GM20431 (cell line): Measurements from ENCODE around the gene ARHGEF6.
"Not testable (repeated sequence)": the region's sequence is repeated elsewhere in the genome, so short reads cannot be mapped to it uniquely, and the experiment has no call there.

ENCODE experiments used
- in situ Hi-C: fragments of 300-500 bp; cut with MseI, MboI; formaldehyde crosslinking; loops from one replicate; pipeline ENCODE4 v1.15.0; 2020; ENCODE audit warnings: low sequenced_read_pairs; ENCODE audit not compliant: unreplicated experiment

Gene ARHGEF6

DNA sequence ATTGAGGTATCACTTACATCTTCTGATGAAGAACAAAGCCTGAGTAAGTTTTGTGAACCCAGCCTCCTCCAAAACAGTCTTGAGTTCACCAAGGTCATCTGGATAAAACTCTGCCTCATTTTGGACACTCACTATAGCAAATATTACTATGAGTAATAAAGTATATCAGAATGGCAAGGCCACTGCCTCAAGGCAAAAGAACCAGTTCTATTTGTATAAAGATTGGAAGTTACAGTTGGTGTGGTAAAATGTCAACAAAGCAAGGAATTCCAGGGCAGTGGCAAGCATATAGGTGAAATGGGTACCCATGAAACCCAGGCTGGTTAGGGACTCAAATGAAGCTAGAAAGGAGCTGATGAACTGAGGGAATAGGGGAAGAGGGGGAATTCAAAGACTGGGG is 2.4 kb upstream of the ARHGEF6 start:
- in situ Hi-C loops, result no loop called here

DNA sequence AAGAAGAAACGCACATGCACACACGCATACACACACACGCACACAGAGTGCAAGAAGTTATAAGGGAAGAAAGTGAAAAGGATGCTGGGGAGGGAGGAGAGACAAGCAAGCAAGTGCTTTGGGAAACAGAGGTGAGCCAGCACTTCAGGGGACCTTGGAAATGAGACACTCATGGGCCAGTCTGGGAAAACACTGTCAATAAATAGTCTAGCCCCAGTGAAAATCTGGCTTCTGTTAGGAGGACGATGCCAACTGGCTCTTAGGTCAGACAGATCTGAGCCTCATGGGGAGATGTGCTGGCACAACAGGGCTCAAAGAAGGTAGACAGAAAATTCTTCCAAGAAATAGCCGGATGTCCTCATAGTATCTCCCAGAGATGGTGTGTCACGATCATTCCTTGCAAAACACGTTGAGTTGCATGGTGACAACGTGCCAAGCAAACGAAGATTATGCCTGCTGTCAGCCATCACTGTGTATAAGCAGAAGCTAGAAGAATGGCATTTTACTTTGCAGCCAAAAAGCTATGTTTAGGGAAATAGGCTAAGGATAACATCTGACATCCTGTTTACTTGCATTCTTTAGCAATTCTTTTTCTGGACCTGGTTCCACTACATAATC is 557 bp upstream of the ARHGEF6 start:
- in situ Hi-C loops, result no loop called here

DNA sequence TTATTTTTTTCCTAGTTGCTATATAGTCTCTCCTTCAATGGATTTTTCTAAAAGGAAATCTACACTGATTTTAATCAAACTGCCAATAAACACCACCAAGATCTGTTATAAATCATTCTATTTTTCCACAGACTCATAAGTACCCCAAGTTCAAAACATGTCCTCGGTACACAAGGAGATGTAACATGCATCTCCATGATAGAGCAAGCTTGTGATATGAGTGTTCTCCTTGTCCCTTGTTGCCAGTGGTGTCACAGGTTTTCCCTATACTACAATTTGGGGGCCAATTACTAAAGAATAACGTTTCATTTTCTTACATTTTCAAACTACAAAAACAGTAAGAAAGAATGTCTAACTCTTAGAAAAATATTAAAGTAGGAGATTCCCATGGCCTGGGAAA is 491 bp downstream of the ARHGEF6 start:
- in situ Hi-C loops, result no loop called here

DNA sequence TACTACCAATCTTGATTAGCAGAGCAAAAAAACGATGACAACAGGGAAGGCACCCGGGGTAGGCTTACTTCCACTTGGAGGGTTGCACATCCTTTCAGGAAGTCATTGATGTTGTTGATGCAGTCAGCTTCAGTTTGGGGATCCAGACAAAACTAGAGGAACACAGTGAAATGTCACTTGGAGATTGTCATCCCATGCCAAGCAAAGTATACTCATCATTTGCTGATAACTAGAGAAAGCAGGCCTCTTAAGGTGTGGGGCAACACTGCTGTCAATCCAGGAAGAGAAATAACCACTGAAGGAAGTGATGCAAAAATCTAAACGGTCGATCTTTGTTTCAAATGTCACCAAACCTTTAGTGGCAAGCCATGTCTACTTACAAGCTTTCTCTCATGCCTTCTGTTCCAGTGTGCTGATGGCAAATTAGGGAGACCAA is 1.4 kb downstream of the ARHGEF6 start:
- in situ Hi-C loops, result no loop called here

DNA sequence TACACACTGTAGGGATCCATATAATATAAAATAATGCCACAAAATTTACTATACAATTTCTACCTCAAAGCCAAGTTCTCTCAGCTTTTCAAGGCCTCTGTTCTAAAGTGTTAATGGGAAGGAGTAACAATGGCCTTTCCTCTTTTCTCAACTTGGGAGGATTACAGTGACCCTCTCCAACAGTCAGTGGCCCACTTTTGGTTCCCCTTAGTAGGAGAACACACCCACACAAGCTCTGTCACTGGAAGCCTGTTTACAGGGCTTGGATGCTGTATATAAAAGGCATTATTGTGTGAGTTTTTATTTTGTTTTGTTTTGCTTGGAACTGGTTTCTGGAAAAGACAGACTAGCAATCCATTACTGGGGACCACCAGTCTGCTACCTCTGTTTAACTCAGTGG is 1.8 kb downstream of the ARHGEF6 start:
- in situ Hi-C loops, result no loop called here

DNA sequence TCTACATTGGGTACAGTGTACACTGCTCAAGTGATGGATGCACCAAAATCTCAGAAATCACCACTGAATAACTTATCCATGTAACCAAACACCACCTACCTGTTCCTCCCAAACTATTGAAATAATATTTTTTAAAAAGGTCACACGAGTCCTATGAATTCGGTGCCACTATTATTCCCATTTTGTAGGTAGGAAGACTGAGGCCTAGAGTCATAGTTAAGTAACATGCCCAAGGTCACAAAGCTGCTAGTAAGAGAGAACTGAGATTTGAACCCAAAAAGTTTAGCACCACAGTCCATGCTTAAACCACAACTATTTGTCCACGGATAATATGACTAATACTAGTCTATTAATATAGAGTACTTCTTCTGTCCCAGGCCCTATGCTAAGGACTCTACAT is 2.7 kb downstream of the ARHGEF6 start:
- in situ Hi-C loops, result no loop called here

DNA sequence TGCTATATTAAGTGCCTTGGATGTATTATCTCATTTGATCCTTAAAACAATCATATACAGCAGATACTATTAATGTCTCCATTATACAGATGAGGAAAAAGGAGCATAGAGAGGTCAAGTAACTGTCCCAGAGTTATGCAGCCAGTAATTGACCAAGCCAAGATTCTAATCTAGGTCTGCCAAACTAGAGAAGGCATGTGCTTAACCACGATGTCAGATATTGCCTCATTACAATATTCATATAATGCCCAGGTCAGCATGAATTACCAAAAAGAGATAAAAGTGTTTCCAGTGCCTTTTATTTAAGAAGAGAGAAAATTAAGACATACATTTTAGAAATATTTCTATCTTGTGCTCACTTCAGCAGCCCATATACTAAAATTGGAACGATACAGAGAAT is 7.1 kb downstream of the ARHGEF6 start:
- in situ Hi-C loops, result no loop called here

DNA sequence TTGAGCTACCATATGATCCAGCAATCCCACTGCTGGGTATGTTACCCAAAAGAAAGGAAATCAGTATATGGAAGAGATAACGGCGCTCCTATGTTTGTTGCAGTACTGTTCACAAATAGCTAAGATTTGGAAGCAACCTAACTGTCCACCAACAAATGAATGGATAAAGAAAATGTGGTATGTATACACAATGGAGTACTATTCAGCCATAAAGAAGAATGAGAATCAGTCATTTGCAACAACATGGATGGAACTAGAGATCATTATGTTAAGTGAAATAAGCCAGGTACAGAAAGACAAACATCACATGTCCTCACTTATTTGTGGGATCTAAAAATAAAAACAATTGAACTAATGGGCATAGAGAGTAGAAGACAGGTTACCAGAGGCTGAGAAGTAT is 8.9 kb downstream of the ARHGEF6 start:
- in situ Hi-C loops, result not testable (repeated sequence)

DNA sequence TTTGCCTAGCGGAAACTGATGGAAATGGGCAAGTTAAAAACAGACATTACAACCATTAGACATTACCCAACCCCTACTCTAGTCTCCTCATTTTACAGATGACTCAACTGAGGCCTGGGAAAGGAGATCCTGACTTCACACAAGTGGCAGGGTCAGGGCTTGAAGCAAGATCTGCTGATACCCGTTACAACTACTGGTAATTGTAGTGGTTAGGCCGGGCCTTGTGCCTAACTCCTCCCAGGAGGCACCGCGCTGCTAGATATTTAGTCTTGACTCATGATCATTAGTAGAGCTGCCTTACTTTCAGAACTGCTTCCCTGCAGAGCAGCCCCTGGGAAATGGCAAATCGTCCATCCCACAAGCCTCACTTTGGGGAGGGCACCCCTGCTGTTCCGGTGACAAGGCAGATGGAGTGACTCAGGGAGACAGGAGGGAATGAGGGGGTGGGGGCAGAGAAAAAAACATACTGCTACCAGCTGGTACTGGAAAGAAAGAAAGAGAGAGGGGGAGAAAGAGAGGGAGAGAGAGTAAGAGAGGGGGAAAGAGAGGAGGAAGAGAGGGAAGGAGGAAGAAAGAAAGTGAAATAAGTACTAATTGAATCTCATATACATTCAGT is 12.2 kb downstream of the ARHGEF6 start:
- in situ Hi-C loops, result no loop called here

DNA sequence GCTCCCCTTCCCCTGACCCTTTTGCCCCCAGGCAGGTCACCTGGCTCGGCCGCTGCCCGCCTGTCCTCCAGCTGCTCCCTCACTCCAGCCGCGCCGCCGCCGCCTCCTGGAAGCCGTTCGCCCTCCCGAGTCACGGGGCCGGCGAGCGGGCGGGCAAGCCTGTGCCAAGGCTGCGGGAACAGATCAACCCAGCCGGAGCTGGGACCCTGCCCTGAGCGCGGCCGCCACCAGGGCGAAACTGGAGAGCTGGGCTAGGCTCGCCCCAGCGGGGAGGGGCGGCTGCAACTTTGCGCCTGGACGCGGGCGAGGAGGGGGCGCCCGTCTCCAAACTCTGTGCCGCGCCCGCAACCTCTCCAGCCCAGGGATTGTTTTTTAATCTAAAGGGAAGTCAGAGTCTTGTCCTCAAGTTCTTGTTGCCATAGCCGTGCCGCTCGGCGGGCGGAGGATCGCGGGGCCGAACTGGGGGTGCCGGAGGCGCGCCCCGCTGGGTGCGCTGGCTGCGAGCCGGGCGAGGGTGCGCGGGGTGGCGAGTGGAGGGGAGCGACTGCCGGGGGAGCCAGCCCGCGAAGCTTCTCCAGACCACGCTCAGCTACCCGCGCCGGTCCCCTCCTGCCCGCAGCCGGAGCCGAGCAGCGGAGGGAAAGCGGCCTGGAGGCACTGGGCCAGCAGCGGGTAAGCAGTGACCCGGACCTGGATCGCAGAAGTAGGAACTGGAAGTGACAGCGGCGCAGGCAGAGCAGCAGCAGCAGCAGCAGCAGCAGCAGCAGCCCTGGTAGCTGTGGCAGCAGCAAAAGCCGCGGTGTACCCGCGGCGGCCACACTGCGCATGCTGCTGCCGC is 13.4 kb downstream of the ARHGEF6 start:
- in situ Hi-C loops, result no loop called here

DNA sequence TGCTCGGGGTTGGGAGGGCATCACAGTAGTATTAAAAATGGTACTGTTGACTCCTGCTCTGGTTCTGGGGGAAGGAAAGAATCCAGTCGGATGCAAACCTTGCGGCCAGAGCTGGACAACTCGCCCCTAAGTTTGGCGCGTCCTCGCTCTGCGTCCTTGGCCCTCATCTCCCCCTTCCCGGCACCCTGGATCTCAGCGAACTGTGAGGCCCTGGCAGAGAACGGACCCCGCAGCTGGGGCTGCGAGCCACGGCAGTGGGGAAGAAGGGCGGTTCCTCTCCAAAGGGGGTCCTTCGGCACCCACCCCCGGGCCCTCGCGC is 14.0 kb downstream of the ARHGEF6 start:
- in situ Hi-C loops, result no loop called here

DNA sequence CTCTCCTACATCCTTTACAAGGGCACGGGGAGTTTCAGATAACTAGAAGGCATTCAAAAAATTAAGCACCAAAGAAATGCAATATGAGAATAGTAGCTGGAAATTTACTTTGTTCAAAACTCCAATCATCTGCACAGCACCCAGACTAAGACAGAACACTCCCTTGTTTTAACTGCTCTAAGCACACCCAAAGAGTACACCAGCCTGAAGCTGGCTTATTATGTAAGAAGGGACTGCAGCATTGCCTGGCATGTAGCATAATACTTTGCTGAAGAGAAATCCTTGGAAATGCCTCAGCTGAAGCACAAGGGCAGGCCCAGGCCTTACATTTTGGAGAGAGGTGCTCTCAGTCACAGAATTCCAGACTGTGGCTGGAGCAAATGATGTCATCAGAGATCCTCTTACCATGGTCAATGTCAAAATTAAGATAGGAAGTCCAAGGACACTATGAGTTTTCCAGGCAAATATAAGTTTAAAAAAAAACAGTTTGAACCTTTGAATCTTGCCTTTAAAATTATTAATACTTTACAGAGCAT is 14.8 kb downstream of the ARHGEF6 start:
- in situ Hi-C loops, result no loop called here

DNA sequence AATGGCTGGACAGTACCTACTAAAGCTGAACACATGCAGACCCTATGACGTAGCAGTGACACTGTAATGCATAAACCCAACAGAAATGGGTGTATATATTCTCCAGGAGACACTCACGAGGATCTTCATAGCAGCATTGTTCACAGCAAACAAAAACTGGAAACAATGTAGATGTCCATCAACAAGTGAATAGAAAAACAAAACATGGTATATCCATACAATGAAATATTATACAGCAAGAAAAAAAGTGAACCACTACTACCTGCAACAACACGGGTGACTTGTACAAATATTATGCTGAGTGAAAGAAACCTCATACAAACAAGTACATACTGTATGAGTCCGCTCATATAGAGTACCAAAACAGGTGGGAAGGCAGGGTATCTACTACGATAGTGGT is 16.5 kb downstream of the ARHGEF6 start:
- in situ Hi-C loops, result no loop called here

DNA sequence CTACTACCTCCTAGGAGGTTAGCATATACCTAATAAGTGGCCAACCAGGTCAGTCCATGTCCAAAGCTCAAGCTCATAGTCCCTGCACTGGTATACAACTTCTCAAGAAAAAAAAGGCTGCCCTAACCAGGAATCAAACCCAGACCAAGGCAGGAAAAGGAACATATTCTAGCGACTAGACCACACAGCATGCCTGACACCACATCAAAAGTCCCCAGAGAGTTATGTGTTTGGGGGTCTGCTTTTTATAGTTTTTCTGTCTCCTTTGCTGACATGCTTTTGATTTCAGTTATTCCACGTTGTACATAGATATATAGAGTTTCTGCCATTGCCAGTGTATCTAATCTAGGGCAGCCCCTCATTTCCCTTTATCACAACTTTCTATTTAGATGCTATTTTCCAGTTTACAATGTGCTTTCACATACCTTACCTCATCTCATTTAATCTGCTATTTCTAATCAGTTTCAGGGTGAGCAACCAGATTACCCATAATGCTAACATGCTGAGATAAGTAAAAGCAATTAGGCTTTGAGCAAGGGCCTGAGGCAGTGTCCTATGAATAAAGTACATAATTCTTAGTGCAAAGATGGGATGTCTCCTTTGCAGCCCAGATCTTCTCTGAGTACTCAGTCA is 17.8 kb downstream of the ARHGEF6 start:
- in situ Hi-C loops, result no loop called here

DNA sequence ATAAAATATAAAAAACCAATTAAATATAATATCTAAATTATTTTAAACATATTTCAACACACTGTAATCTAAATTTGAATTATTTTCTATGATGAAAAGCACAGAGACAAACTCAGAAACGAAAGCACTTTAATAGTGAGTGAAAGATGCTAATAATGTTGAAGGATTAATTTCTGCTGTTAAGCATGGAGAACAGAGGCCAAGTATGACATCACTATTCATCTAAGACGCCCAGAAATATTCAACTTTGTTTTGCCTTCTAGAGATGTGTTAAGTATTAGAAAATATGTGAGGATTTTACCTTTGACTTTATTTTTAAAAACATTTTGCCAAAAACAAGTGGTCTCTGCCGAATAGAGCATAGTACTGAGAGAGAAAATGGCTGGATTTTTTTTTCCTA is 19.3 kb downstream of the ARHGEF6 start:
- in situ Hi-C loops, result no loop called here

DNA sequence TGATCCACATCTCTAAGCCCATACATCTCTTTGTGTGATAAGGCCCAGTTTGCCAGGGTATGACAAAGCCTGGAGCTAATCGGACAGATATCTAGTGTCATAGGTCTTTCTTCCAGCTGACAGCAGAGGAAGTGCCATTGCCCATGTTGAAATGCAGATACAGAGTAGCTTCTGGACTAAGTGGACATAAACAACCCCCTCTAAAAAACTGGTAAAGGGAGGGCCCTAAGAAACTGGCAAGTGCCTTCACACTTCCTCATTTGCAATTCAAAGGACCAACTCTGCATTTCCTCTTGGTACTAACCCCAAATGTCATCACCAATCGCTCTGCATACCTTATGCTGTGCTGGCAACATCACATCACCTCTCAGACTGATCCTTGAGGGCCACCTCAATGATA is 20.8 kb downstream of the ARHGEF6 start:
- in situ Hi-C loops, result no loop called here

DNA sequence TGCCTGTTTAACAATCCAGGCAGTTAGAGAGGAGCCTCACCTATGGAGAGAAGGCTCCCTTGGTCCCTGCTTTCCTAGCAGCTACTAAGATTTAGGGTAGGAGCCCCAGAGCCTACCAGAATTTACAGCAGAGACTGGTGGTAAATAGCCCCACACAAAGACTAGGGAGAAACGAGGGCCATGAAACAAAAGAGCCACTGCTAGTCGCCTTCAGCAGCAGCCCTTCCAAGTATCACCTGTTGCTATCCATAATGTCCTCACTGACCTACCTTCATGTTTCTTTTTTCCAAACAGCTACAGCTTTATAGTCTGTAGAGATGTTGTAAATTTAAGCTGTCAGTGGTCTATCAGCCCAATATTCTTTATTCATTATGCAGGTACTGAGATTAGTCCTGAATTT is 25.3 kb downstream of the ARHGEF6 start:
- in situ Hi-C loops, result no loop called here

DNA sequence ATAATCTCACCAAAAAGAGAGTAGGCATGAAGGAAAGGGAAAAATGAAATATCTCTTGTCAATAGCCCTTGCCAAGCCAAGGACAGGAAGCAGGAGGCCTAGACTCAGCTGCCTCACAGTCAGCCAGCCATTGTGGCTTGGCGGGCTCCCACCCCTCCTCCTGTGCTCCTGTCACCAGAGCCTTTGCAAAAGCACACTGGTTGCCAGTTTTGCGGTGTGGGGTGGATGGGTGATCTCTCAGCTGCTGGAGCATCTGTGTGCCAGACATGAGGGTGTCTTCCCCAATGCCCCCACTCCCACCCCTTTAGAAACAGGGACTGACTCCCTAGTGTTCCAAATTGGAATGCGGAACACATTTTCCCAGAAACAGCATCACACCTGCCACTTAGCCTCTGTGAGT is 26.1 kb downstream of the ARHGEF6 start:
- in situ Hi-C loops, result no loop called here

DNA sequence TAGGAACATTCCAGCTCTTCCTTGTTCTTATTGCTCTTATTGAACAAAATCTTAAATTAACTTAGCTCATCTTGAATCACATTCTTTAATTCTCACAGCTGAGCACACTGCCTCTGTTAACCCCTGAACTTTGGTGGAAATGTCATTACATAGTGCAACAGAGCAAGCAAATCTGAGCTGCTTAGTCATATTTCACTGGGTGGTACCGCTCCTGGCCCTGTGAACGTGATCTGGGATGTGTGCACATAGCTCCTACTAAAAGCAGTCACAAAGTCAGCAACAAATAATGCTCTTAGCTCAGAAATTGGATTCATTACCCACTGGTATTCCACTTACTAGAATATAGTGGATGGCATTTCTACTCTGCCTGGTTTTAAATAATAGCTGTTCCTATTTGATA is 27.9 kb downstream of the ARHGEF6 start:
- in situ Hi-C loops, result no loop called here

DNA sequence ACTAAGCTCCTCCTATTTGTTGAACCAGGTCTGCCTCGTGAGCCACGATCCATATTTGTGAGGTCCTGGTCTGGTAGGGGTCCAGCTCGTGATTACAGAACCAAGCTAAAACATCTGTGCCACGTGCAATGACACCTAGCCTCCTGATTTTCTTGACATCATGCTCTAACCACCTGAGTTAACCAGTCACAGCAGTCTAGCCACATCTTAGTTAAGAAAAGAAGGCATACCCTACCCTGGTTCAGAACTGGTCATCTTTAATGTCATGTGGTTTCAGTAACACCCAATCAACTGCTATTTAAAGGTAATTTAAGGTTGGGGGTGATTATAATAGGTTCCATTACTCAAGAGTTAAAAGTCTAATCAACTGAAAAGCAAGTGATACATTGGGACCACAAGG is 28.4 kb downstream of the ARHGEF6 start:
- in situ Hi-C loops, result no loop called here

DNA sequence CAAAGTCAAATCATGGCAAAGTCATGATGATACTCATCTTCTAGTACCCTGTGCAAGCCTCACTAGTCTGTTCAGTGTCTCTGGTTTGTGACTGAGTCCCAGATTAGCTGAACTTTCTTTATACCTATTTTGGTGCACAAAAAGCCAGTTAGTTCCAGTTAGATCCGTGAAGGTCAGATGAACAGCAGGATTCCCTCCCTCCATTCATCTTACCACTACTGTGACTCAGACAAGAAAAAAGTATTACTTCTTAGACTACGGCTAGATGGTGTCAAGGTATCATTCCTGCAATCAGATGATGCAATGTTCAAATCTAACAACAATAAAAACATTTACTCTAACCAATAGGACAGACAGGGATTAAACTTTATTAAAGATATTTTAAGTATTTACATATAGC is 30.4 kb downstream of the ARHGEF6 start:
- in situ Hi-C loops, result no loop called here
